Measurements from ENCODE around the gene CEP128.
"Not testable (repeated sequence)": the region's sequence is repeated elsewhere in the genome, so short reads cannot be mapped to it uniquely, and the experiment has no call there.

CEP128 gene

DNA sequence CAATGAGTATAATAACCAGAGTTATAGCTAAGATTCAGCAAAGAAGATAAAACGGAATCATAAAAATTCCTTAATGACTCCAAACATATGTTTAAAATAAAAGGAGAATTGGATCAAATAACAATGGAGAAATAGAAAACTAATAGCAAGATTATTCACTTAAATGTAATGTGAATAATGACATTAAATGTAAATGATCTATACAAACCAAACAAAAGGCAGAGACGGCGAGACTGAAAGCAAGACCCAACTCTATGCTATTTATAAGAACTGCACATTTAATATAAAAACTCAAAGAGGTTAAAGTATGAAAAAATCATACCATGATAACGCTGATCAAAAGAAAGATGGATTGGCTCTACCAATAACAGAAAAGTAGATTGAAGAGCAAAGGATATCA is 10.0 kb upstream of the CEP128 start:
- no peak for DNase-seq

DNA sequence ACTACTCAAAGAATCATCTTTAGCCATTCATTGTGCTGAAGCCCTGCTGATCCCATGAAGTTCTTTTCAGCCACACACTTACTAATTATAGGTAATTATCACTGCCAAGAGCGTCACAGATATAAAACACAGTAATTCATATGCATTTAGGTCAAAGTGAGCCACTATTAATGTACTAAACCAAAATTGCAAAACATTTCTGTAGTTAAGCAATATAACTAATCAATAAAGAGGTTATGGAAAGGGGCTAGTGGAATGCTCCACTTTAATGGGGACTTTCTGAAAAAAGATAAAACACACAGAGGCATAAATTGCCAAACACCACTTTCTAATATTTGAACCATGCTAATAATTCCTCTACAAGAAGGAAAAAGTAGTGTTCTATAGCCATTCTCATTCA is 6.8 kb upstream of the CEP128 start:
- no peak for DNase-seq

DNA sequence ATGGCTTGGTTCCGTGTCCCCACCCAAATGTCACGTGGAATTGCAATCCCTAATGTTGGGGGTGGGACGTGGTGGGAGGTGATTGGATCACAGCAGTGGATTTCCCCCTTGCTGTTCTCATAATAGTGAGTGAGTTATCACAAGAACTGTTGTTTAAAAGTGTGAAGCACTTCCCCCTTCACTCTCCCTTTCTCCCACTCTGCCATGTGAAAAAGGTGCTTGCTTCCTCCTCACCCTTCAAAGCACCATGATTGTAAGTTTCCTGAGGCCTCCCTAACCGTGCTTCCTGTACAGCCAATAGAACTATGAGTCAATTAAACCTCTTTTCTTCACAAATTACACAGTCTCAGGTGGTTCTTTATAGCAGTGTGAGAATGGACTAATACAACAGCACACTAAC is 5.3 kb upstream of the CEP128 start:
- DNase-seq, result no peak

DNA sequence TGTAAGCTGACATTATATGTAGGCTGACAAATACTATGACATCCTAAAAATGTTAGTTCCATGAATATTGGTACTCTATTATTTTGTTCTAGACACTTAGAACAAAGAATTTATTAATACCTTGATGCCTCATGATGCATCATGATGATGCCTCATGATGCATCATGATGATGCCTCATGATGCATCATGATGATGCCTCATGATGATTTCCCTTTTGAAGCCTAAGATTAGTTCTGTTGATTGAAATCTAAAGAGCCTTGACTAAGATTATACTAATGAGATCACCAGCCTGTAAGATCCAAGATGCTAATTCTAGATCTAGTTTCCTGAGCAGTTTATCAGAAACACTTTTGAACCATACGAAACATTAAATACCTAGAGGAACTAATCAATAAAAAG is 4.6 kb upstream of the CEP128 start:
- DNase-seq, result no peak

DNA sequence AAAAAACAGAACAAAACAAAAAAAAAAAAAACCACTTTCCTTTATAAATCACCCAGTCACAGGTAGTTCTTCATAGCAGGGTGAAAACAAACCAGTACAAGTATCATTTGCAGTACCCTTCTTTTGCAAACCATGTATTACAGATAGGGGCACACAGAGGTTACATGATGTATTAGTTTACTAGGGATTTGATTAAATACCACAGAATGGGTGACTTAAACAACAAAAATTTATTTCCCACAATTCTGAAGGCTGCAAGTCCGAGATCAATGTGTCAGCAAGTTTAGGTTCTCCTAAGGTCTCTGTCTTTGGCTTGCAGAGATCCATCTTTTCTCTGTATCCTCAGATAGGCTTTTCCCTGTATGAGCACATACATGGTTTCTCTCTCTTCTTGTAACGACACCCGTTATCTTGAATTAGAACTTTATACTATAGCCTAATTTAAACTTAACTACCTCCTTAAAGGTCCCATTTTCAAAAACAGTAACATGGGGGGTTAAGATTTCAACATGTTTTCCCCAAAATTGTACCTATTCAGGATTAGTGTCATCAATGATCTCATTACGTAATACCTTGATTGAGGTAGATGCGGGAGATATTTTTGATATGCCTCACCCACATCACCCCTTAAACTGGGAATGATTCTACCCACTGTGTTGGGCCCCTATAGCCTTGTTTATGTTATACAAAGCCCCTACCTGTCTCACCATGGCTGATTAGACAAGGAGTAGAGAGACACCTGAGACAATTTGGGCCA is 3.5 kb upstream of the CEP128 start:
- no peak for DNase-seq

DNA sequence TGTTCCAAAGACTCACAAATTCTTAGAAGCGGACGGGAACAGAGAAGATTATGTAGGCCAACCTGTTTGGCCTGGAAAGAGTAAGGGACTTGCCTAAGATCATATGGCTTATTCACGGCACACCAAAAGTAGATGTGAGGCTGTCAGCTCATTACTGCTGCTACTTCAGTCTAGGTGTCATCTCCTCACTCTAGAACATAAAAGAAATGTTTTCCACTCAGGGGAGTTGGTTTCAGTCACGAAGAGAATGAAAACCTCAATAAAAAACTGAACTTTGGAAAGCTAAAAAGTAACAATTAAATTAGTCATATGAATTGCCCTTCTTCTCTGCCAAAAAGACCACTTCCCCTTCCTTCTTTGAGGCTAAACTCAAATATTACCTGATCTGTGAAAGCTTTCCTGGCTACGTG is 658 bp upstream of the CEP128 start:
- no peak for DNase-seq

DNA sequence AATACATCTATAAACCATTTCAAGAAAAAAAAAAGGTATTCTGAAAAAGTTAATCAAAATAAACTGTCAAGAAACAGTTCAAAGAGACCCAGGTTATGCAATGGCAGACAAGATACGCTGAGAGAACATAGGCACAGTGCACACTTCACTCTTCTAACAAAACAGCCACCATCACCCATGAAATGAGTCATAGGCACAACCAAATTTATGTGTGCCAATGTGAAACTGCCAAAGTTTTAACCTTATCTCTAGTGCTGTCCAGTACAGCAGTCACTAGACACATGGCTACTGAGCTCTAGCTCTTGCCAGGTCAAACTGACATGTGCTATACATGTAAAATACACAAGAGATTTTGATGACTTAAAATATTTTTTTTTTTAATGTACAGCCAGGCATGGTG is 1.4 kb downstream of the CEP128 start:
- DNase-seq, result no peak

DNA sequence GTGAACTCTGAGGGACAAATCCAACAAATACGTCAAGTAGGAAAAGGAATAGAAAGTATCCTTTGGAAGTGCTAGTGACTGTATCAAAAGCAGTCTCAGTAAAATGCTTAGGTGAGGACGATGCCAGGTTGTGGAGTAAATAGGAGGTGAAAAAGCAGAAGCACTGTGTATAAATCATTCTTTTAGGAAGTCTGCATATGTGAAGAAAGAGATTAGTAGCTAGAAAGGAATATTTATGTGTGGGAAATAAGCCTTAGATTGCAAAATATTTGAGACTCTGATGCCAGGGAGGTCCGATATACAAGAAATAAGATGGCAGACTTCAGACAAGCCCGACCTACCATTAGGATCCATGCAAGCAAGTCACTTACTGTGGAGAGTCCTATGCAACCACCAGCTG is 7.9 kb downstream of the CEP128 start:
- DNase-seq, result no peak

DNA sequence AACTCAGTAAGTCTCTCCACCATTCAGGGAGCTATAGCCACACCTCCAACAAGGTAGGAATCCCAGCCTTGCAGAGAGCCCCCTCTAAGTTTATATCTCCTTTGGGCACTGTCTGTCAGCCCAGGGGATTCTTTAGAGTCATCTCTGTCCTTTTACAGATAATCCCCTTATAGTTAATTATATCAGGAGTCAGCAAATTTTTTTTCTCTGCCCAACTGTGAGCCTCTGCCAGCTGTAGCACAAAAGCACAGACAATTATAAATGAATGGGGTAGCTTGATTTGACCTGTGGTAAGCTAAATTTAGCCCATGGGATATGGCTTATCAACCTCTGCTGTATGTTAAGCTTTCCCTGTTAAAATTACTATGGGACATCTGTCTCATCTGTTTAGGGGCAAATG is 8.3 kb downstream of the CEP128 start:
- DNase-seq, result no peak

DNA sequence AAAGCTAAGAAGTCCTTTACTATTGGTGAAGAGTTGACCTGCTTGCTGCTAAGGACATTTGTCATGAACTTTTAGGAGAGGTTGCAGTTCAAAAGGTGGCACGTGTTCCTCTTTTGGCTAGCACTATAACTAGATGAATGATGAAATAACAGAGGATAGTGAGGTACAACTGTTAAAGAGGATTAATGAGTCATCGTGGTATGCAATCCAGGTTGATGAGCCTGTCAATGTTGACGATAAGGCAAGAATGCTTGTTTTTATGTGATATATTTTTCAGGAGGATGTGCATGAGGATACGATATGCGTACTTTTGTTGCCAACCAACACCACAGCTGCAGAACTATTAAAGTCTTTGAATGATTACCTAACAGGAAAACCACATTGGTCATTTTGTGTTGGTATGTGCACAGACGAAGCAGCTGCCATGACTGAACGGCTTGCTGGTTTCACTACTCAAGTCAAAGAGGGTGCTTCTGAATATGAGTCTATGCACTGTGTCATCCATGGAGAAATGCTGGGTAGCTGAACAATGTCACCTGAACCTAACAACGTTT is 10.6 kb downstream of the CEP128 start:
- peak; percentile 34 to 58 for DNase-seq

DNA sequence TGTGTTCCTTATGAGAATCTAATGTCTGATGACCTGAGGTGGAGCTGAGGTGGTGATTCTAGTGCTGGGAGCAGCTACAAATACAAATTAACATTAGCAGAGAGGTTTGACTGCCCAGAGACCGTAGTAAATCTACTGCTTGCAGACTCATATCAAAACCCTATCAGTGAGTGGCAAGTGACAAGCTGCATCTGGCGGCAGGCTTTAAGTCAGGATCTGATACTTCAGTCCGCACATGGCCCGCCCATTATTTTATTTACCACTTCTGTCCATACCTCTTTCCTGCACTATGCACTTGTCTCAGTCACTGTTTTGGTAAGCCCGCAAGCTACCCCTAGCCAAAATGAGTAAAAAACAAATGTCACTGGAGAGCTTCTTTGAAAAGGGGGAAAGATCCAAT is 11.4 kb downstream of the CEP128 start:
- no peak for DNase-seq

DNA sequence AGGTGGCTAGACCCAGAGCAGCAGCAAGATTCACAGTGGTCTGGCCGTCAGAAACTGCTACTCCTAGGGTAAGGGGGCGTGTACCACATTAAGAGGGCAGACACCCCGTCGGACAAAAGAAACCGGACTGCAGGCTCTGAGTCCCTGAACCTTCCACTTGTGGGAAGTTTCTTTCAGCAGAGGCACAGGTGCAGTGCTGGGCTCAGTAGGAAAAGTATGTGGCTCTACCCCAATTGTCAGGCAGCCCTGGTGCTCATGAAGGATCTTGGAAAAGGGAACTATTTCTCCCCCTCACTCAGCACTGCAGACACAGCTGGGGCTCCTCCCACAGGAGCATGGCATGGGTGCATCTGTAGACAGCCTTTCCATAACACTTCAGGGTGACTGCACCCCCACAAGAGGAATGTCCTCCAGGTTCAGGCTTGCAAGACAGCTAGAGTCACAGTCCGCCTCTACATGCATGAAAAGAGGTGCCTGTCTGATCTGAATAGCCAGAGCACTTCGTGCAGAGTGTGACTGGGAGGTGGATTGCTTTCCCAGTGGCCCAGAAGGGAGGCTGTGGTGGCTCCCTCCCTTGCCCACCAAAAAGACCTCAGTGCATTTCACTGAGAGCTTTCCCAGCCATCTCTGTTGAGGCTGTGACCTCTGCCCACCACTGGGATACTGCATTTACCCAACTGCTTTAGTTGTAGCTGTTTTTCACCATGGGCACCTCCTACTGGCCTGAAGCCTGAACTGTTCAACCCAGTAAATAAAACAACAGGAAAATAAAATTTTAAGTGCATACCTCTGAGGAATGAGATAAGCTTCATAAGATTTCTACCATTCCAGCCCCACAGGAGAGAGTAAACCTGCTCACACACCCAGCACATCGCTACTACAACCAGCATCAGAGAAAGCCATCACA is 14.2 kb downstream of the CEP128 start:
- DNase-seq, result no peak

DNA sequence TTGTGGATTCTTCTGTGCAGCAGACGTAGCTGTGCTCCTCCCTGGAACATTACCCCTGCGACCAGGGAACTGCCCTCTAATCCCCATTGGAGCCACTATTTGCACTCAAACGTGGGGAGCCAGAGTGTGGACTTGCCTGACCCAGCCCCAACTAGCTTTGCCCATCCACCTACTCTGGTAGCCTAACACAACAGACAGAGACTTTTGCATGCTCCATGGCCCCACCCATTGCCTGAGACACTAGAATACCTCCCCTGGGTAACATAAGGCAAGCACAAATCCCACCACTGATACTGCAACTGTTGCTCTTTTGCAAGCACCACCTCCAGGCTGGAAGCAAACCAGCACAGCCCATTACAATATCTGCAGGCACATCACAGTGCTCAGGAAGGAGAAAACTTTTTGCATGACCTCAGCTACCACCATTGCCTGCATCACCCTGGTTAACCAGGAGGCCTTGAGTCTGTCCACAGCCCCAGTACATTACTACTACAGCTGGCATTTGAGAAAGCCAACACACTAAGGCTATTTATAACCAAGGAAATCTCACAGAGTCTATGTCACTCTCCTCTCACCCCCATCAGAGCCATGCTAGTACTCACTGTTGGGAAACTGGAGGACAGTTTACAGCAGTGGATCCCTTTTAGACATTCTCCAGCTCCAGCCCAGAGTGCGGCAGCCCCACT is 15.0 kb downstream of the CEP128 start:
- DNase-seq, result no peak

DNA sequence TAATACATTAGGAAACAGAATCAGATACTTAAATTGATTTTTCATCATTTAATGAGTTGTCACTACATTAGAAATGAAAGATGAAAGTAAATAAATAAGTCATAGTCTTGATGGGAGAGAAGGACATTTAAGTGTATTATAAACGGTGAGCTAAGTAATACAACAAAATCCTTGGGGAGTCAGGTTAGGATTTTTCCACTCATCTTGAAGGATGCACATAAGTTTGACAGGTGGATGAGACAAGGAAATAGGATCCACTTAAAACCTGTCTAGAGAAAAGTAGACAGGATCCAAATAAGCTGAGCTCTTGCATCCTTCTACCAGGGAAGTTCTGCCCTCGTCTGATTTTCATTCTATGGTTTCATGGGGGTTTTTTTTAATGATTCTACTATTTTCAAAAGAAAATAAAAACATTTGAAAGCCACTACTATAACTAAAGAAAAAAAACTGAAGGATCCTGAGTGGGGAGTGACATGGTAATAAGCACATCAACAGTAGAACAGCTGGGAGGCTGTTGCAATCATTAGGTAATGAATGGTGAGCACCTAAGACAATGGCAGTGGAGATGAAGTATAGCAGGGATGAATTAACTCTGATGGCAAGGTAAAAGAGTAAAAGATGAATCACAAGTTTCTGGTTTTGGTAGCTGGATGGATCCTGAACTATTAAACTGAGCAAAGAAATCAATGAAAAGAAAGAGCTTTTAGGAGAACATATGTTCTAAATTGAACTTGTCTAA is 17.0 kb downstream of the CEP128 start:
- DNase-seq, result no peak

DNA sequence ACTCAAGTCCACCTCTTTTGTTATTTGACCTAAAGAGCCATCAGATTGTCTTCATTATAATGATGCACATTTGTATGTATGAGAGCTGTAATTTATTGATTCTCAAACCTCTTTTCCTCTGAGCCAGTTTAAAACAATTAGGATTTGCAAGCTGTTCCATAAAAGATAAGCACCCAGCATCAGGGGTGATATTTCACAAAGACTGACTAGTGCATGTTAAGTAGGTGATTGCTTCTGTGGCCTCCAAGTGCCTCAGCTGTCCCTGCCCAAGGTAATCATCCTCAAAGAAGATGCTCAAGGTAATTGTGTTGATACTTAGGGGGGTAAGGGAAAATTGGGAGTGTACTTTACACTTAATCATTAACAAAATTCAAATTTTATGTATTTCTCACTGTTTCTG is 18.2 kb downstream of the CEP128 start:
- no peak for DNase-seq

DNA sequence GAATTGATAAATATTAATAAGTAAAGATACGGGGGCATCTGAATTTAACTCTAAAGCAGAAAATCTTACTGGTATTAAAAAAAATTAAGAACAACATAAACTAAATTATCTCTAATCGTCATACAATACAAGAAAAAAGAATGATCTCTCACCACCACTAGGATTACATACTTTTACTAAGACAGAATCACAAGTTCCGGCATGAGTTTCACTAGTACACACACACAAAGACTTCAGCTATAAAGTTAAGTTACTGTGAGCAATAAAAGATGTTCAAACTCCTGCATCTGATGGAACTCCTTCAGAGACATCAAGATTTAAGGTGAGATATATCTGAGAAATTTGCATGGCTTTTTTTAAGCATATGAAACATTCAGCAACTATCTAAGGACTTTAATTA is 21.9 kb downstream of the CEP128 start:
- no peak for DNase-seq

DNA sequence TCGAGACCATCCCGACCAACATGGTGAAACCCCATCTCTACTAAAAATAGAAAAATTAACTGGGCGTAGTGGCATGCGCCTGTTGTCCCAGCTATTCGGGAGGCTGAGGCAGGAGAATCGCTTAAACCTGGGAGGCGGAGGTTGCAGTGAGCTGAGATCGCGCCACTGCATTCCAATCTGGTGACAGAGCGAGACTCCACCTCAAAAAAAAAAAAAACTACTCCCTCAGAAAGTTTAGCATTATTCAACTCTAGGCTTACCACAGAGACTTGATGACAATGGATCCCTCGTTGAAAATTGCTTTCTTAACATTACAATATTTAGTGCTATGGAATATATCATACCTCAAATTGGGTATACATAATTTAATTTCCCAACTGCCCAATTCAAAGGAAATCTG is 29.5 kb downstream of the CEP128 start:
- DNase-seq, result not testable (repeated sequence)

DNA sequence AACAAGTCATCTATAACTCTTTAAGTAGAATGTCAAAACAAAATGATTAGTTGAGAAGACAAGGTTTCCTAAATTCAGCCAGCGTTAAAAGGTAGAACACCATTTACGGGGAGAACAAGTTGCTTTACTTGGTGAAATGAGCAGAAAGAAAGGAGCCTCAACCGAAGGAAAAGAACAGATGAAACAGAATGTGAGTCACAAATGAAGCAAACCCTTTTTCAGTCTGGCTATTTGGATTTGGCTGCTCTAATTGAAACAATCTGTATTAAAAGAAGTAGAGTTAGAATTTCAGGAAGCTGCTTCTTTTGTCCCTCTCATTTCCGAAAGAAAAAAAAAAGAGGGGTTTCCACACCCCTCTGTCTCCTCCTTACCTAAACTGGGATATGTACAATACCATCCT is 34.6 kb downstream of the CEP128 start:
- DNase-seq, result no peak

DNA sequence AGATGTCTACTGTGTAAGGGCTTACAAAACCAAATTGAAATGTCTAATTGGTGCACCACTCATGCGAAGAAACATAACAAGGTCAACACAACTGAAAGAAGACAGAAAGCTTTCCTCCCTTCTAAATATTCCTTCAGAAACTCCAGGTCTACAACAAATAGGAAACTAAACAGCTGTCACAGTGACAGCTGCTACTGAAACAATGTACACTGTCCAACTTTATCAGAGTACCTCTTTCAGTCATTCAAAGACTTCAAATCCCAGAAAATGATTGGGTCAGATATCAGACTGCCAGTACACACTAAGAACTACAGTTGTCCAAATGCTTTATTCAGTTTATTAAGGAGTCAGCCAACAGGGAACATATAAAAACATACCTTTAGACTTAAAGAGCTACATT is 35.2 kb downstream of the CEP128 start:
- no peak for DNase-seq

DNA sequence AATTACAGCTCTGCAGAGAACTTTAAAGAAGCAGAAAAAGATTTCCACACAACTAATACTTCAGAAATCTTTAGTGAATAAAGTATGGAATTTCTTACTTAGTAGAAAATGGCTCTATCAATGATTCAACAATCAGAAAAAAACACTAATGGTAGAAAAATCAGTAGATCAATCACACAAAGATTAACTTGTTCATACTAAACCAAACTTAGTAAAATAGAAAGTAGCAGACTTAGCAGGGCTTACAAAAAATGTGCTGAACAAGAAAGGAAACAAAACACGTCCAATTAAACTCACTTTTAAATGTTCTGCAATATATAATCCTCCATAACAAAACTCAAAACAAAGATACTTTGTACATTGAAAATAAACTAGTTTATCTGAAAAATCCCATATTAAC is 38.9 kb downstream of the CEP128 start:
- DNase-seq, result no peak

DNA sequence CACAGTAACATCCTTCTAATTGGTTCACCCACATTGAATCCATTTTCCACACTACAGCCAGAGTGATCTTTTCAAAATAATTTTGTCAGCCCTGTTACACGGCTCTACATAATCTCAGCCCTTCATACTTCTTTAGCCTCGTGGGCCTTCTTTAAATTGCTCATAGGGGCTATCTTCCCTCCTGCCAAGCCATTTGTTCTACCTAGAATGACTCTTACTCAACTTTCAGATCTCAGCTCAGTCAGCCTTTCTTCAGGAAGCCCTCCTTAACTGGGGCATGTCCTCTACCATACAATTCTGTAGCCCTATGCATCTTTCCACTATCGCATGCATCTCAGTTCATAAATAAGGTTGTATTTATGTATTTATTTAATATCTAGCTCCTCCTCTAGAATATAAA is 39.7 kb downstream of the CEP128 start:
- no peak for DNase-seq

DNA sequence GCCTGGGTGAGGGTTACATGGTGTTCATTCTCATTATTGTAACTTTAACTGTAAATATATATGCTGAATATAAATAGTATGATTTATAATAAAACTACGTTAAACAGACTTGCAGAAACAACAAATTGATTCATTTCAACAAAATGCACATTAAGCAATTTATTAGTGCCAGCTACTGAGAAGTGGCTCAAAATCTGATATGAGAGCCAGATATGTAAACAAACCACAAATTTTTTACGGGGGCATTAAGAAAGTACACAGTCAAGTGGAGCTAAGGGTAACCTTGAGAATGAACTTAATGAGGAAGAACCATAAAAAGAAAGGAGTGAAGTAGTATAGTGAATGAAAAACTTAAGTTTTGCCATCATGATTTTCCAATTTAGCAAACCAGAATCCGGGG is 40.3 kb downstream of the CEP128 start:
- DNase-seq, result no peak

DNA sequence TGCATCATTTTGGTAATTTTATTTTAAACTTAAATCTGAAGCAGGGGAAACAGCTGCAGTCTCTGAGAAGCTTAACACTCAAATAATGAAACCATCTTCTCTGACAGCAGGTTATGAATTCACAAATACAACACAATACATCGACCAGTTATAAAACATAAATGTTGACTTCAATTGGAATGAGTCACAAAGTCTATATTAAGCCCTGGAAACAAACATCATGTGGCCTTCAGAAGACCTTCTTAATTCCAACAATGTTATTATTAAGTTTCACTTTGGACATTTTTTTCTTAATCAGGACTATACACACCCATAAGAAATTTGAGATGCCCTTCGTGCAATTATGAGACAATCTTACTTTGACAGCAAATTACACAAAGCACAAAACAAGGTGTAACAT is 68.9 kb downstream of the CEP128 start:
- DNase-seq, result no peak
